ENCODE measurements around the gene SNCG.

GRCh38 chr10:86954681-86955500, 3.5 kb upstream of the SNCG start:
- no peak for TF ChIP-seq CTCF (IDR thresholded peaks at IDR 0.05; ENCODE audit: poor library complexity, severe bottlenecking)
- no peak for TF ChIP-seq EZH2 (IDR thresholded peaks at IDR 0.05; ENCODE audit: borderline replicate concordance, insufficient read depth, low read length, poor library complexity, severe bottlenecking)
